Regular cardiac myocyte (primary cell): ENCODE data around the gene HEXIM2. TPM values are rescaled to one million over a fixed set of nuclear protein-coding genes. Genes with fewer than 3 reads are reported as not detected.

Experiments
- total RNA-seq: library from RNA; depleted of rRNA; stranded (reverse); fragments of >200 nt; gene quantifications from 2 replicates; pipeline ENCODE4 v1.2.3, GENCODE V29; 2014

Gene HEXIM2
- total RNA-seq, result 7.6 and 7.7 TPM in 2 replicates

GRCh38 chr17:45161288-45162024 lies at the start of gene HEXIM2:
HEXIM2 (plus strand) TSS chr17:45161875; CDS start chr17:45162794, 919 bp downstream.

GRCh38 chr17:45132320-45132571 lies 29.4 kb upstream of the HEXIM2 start, which contains the start of gene PLCD3:
PLCD3 (minus strand) TSS chr17:45132515; CDS start chr17:45132410, 105 bp downstream.

GRCh38 chr17:45135192-45135977 lies 26.3 kb upstream of the HEXIM2 start, which contains the start of gene ACBD4:
ACBD4 (plus strand) TSS chr17:45135687; CDS start chr17:45136145, 458 bp downstream.

GRCh38 chr17:45148183-45149036 lies 13.3 kb upstream of the HEXIM2 start, which contains the start of gene HEXIM1:
HEXIM1 (plus strand) TSS chr17:45148475; CDS start chr17:45149191, 716 bp downstream.

Other genes starting within 250 kb of the HEXIM2 start
- gene GFAP, start 246.4 kb upstream of the HEXIM2 start, total RNA-seq, result under 0.01 TPM in 2 replicates
- gene KIF18B, start 214.1 kb upstream of the HEXIM2 start, total RNA-seq, result 1.1 and 10.2 TPM in 2 replicates
- gene C1QL1, start 193.6 kb upstream of the HEXIM2 start, total RNA-seq, result 0.19 TPM in 1 of 2 replicates, not detected in the other
- gene DCAKD, start 110.2 kb upstream of the HEXIM2 start, total RNA-seq, result 25.9 and 39.7 TPM in 2 replicates
- gene NMT1, start 100.6 kb upstream of the HEXIM2 start, total RNA-seq, result 80.6 and 86.3 TPM in 2 replicates
- 7.9 and 11.7 TPM in 2 replicates for gene PLCD3, start 29.4 kb upstream of the HEXIM2 start, total RNA-seq
- gene ACBD4, start 26.2 kb upstream of the HEXIM2 start, total RNA-seq, result 2.3 and 7.3 TPM in 2 replicates
- 6.8 and 18.4 TPM in 2 replicates for gene HEXIM1, start 13.4 kb upstream of the HEXIM2 start, total RNA-seq
- 0.38 and 2.8 TPM in 2 replicates for gene FMNL1, start 60.0 kb downstream of the HEXIM2 start, total RNA-seq
- under 0.01 TPM in 1 of 2 replicates, not detected in the other for gene SPATA32, start 100.2 kb downstream of the HEXIM2 start, total RNA-seq
- gene MAP3K14, start 155.1 kb downstream of the HEXIM2 start, total RNA-seq, result 1.7 and 1.9 TPM in 2 replicates